SIG-M5 treated with dmso at 0.1 percent for 504 hours (cell line): ENCODE results near the gene FGF12.
"Not testable (repeated sequence)": the region's sequence is repeated elsewhere in the genome, so short reads cannot be mapped to it uniquely, and the experiment has no call there.

Experiments used
- DNase-seq: peaks from one replicate; lab custom pipeline; 2025; ENCODE audit not compliant: unreplicated experiment; lab: John Stamatoyannopoulos, UW

FGF12 gene

DNA sequence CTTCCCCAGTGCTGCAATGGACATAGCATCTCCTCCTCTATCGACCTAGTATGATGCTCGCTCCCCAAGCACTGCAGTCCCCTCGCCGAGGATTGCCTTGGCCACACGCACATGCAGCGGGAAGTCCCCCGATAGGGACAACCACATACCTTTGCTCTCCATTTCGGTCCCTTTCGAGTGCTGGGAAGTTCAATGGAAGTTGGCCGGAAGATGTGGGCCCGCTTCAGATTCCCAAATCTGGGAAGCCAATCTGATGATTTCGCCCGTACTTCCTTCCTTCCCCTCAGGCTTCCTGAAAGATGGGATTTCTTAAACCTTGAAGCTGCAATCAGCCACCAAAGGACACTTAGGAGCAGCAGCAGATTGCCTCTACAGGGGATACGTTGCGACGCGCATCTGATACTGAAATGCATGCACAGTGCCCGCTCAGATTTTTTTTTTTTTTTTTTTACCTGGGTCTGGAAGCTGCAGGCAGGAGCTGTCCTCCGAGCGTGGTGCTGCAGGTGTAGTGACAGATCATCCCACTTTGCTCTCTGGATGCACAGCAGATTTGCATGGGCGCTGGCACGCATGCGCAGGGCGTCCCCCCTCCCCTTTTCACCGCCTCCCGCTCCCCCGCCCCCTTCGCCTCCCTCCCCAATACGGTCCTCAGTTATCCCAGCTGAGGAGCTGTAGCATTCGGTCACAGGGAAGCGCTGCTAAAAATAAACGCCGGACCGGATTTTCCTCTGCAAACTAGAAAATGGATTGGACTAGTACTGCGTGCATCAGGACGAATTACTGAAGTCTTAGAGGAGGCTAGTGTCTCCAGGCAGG lies at the start of gene FGF12:
Gene FGF12, minus strand, starts transcription at position 510 of the 816 bp plus-strand sequence.
- DNase-seq = peak; percentile 44

DNA sequence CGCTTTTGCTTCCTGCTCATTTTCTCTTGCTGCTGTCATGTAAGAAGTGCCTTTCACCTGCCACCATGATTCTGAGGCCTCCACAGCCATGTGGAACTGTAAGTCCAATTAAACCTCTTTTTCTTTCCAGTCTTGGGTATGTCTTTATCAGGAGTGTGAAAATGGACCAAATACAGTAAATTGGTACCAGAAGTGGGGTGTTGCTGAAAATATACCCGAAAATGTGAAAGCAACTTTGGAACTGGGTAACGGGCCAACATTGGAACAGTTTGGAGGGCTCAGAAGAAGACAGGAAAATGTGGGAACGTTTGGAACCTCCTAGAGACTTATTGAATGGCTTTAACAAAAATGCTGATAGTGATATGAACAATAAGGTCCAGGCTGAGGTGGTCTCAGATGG lies 47.0 kb upstream of the FGF12 start:
- DNase-seq = not testable (repeated sequence)

DNA sequence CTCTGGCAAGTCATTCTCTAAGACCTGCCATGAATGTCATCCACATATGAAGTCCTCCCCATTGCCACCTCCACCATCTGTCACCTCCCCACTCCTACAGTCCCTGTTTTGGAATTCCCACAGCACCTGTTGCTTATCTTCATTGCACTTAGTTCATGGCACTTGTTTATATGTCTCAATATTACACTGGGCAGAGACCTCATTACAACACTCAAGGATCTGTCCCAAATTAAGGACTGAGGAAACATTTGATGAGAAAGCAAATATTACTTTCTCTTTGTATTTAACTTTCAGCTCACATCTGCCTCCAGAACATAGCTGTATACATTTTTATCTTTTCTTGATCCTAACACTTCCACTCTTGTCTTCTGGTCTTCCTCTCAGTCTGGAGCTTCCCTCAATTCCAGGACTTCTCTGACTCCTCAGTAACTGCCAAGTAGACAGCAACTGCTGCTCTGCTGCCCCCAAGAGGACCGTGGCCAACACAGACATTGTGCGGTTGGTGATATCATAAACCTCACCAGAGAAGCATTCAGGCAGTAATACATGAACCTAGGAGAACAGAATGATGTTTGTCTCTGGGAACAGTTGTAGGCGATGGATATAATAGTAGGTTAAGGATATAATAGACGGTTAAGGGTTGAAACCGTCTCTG lies 45.0 kb upstream of the FGF12 start:
- DNase-seq = peak; percentile 50

DNA sequence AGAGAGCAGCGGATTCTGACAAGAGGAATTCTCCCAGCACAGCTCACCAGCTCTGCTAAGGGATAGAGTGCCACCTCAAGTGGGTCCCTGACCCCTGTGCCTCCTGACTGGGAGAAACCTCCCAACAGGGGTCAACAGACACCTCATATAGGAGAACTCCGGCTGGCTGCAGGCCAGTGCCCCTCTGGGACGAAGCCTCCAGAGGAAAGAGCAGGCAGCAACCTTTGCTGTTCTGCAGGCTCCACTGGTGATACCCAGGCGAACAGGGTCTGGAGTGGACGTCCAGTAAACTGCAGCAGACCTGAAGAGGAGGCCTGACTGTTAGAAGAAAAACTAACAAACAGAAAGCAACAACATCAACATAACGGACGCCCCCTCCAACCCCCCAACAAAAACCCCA lies 31.3 kb upstream of the FGF12 start:
- no peak for DNase-seq

DNA sequence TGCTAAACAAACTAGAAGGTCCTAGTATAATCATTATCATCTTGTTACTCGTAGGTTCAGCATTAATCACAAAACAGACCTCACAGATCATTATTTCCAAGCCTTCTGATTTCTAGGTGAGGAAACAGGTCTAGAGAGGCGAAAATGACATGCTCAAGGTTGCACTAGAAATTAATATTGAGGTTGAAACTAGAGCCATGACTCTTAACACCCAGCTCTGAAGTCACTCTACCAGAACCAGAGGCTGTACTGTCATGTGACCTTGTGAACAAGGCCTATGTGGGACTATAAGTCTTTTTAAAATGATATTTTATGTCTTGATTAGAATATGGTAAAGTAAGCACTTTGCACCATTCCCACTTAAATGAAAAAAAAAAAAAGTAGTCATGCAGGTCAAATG lies 23.8 kb upstream of the FGF12 start:
- DNase-seq = no peak

DNA sequence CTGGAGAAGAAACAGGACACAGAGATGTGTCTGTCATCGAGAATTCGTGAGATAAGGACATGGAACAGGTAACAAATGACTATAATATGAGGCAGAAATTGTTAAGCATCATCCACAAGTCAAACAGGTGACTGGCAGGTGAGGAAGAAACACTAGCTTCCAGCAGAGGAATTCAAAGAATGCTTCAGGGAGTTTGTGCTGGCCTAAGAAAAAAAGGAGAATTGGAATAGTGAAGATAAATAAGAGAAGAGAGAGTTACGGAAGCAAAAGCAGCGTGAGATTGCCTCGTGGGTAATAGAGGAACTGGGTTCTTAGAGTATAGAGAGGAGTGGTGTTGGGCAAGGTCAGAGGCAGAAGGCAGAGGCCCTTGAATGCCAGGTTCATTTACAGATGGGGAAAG lies 22.9 kb upstream of the FGF12 start:
- DNase-seq = peak; percentile 44

DNA sequence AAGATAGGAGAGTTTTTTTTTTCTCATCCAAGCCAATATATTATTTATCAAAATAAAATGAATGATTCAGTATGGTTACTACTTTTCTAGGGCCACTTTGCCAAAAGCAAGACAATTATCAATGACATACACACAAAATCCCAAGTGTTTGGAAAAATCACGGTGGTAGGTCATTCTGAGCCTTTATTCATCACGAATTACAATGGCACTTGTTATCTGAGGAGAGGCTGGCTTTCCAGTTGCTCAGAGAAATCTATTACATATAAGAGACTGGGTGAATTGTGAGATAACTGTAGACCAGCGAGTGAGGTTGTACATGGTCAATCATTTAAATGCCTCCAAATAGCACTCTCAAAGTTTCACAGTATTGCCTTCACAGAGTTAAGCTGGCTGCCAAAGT lies 20.4 kb upstream of the FGF12 start:
- DNase-seq = no peak

DNA sequence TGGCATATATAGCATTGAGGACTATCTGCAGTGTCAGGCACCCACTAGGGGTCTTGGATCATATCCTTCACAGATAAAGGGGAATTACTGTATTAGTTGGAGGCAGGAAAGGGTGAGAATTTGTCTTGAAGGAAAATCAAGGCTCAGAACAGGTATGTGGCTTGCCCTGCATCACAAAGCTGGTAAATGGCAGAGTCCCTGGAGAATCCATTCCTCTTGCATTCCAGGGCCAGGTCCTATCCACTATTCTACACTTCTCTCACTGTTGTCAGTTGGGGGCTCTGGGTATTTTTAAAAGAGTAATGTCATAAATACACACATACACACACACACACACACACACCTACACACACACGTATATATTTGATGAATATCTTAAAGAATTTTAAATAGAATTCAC lies 19.8 kb upstream of the FGF12 start:
- DNase-seq = no peak

DNA sequence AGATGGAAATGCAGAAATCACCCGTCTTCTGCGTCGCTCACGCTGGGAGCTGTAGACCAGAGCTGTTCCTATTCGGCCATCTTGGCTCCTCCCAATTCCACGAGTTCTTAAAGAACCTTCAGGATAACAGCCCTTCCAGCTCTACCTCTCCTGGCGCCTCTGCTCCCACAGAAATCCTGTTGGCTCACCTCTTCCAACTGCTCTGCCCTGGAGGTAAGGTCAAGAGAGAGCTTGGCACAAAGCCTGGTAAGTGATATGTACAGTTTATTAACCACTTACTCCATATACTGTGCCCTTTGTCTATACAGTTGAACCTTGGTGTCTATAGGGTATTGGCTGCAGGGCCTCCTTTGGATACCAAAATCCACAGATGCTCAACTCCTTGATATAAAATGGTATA lies 17.8 kb upstream of the FGF12 start:
- DNase-seq = no peak

DNA sequence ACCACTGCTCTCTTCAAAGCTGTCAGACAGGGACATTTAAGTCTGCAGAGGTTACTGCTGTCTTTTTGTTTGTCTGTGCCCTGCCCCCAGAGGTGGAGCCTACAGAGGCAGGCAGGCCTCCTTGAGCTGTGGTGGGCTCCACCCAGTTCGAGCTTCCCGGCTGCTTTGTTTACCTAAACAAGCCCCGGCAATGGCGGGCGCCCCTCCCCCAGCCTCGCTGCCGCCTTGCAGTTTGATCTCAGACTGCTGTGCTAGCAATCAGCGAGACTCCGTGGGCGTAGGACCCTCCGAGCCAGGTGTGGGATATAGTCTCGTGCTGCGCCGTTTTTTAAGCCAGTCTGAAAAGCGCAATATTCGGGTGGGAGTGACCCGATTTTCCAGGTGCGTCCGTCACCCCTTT lies 17.3 kb upstream of the FGF12 start:
- not testable (repeated sequence) for DNase-seq

DNA sequence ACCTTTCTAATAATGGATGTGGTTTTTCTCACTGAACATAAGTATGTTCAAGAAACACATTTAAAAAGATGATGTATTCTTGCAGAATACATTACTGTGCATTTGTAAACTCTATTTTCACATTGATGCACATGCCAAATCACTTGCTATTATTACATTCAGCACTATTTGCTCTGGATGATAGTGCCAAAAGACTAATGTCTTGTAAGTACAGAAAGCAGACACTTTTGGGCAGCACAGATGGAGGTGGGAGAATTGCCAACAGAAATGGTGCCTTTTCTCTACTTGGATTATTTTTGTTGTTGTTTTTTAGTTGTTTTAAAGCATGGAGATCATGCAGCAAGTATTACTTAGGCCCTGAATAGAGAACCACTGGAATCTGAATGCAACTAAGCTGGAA lies 10.2 kb upstream of the FGF12 start:
- no peak for DNase-seq

DNA sequence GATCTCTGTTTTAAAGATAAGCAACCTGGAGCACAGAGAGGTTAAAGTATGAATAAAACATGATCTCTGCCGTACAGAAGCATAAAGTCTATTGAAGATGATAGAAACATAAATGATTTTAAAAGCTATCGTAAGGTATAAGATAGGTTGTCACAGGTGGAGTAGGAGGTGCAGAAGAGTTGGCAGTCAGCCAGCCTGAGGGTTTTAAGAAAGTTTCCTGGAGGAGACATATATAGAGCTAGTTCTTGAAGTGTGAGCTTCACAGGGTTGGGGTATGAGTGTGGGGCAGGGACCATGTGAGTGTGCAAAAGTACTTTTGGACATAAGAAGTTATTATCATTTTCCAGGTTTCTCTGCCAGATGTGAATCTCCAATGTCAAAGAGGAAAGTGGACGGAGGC lies 3.9 kb upstream of the FGF12 start:
- no peak for DNase-seq

DNA sequence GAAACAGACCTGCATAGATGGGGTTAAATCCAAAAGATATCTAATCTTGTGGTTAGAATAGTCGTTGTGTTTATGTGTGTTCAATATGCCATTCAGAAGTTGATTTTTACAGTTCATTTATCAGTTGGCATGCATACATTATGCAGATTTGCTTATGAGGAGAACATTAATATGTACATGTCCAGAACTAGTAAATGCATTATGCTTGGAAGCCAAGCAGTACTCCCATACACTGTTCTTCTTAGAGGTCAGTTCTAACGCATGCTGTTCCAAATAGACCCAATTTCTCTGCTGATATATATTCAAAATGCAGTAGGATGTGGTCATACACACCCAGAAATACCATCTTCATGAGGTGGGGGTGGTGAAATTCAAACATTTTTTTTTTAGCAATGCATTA lies 956 bp downstream of the FGF12 start:
- no peak for DNase-seq

DNA sequence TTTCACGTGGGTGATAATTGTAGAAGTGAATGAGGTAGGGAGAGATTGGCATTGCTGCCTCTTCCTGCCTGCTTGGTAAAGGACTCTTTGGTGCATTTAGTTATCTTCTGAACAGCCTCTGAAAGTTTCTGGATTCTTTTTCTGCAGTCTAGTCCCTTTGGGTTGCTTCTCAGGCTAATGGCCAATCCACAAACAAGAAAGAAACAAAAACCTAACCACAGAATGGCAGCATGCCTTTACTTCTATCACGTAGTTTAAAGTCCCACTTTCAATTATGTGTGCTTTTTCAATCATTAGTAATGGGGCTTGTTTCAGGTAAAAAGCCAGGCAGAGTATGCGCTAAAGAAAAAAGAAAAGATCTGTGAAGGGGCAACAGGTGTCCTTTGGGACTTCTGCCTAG lies 7.4 kb downstream of the FGF12 start:
- DNase-seq = no peak

DNA sequence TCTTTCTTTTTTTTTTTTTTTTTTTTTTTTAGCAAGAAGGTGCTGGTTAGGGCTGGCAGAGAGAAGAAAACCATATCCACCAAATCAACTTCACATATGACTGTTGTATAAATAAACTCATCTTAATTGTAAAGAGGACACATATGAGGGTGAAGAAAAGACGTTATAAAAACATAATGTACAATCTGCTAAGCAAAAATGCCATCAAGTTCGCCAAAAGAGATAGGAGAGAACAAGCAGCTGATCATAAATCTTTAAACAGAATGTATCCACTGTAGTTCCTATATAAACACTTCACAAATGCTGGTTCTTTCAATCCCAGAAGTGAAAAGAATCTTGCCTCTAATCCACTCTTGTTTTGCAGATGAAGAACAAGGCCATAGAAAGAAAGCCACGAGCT lies 9.2 kb downstream of the FGF12 start:
- no peak for DNase-seq

DNA sequence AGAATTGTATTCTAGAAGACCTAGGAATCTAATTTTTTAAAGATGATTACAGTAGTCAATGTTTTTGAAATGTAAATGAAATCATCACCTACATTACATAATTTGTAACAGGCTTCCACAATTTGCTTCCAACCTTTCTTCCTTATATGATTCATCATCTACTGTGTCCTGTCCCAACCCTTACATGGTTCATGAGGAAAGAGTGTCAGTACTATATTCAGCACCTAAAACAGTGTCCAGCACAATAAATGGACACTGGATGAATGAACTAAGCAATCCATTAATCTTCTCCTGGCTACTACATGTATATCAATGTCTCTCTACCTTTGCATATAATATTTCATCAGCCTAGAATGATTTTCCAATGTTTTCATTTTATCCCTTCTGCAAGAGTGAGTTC lies 12.2 kb downstream of the FGF12 start:
- no peak for DNase-seq

DNA sequence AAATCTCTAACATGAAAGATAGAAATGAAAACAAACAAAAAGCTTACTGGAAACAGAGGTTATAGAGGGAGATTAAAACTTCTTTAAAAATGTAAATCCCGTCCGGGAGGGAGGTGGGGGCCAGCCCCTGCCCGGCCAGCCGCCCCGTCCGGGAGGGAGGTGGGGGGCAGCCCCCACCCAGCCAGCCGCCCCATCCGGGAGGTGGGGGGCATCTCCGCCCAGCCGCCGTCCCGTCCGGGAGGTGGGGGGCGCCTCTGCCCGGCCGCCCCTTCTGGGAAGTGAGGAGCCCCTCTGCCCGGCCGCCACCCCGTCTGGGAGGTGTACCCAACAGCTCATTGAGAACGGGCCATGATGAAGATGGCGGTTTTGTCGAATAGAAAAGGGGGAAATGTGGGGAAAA lies 16.2 kb downstream of the FGF12 start:
- DNase-seq = not testable (repeated sequence)

DNA sequence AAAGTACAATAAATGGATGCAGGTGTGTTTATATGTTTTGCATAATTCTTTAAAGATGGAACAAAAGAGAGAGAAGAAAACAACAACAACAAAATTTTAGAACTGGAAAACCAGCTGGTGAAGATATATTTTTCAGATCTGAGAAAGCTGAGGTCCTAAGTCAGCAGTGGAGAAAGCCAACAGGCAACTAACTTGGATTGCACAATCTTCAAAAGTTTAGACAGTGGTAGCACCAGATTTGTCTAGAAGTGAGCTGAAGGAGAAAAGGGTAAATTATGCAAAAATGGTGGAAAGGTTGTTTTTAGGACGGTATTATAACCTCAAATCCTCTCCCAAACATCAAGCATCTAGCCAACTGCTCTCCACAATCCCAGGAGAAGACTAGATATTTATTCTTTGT lies 17.0 kb downstream of the FGF12 start:
- DNase-seq = no peak

DNA sequence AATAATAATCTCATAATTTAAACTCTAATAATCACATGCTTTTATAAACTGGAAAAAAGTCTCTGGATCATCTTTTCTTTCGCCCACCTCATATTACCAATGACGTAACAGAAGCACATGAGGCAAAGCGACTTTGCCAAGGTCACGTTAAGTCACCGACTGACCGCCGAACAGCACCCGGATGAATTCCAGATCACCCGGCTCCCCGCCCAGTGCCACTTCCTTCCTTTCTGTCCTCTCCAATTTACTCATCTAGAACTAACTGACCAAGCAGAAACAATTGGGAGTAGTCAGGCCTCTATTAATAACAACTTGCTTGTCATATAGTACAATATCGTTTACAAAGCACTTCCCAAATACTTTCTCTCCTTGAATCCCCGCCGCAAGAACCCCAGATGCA lies 21.1 kb downstream of the FGF12 start:
- DNase-seq = no peak

DNA sequence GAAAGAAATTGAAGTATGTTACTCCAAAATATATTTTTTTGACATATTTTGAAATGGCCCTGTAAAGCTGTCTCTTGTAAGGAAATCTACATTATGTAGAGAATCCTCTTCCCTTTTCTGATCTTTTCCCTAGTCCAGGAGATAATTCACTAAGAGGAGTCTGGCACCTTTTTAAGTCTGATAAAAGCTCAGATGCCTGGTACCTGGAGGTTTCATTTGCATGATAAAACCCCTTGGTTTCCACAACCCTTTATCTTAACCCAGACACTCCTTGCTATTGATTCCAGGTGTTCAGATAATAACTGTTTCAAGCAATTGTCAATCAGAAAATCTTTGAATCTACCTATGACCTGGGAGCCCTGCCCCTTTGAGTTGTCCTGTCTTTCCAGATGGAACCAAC lies 26.5 kb downstream of the FGF12 start:
- no peak for DNase-seq

DNA sequence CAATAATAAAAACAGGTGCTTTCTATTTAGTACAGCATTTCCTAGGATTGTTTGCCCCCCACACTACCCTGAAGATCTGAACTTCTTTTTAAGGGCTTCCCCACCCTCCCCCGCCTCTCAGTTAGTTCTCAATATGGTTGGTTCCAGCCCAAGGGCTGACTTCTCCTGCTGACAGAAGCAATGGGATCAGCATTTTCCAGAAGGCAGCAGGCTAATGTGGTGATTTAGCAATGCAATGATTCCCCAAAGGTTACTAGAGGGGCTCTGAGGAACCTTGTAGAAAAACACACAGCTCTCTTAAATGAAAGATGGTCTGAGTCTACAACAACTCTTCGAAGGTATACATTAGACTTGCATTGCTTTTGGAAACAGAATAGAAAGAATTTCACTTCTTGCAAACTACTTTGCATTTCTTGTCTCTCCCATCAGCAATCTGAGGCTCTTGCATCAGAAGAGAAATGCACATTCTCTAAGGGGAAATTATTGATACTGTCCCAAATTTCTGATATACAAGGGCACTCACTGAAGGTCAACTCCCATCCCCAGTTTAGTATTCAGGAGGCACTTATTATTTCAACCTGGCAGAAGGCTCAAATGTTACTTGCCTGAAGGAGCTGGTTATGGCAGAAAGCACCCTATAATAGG lies 30.3 kb downstream of the FGF12 start:
- DNase-seq = no peak

DNA sequence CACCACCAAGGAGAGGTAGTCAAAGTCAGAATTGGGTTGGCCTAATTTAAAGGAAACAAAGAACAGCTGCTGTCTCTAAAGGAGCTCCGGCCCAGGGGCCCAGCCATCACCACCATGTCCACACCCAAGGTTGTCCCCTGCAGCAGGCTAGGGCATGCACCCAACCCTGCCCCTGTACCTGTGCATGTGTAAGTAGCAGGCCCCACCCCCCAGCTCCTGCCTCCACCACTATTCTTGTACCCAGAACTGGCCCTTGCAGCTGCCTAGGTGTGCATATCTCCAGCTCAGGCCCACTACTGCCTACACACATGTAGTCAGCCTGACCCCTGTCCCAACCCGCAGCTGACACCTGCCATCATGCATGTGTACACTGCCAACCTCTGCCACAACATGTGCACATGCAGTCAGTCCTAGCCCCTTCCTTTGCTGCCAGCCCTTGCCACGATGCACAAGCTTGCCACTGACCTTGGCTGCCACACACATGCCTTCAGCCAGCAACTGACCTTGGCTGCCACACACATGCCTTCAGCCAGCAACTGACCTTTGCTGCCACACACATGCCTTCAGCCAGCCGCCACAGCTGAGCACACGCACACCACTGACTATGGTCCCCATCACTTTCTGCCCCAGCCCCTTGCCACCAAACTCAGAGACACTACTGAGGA lies 39.7 kb downstream of the FGF12 start:
- DNase-seq = no peak
